ENCODE results near the gene DYNC1I2.

DYNC1I2 gene

DNA sequence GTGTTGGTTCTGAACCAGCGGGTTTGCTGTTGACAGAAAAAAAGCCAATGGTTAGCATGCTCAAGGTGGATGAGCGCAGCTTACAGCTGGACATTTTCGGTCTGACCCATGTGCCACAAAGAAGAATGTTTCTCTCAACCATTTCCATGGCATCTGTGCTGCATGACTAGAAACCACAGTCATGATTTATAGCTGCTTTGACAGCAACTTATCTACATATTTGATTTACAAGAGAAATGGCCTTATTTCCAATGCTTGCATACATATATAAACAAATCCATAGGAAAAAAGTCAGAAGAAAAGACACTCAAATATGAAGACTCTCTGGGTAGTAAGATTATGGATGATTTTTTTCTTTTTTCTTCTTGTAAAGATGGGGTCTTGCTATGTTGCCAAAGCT is 98.2 kb downstream of the DYNC1I2 start:
- DNase-seq = no peak

DNA sequence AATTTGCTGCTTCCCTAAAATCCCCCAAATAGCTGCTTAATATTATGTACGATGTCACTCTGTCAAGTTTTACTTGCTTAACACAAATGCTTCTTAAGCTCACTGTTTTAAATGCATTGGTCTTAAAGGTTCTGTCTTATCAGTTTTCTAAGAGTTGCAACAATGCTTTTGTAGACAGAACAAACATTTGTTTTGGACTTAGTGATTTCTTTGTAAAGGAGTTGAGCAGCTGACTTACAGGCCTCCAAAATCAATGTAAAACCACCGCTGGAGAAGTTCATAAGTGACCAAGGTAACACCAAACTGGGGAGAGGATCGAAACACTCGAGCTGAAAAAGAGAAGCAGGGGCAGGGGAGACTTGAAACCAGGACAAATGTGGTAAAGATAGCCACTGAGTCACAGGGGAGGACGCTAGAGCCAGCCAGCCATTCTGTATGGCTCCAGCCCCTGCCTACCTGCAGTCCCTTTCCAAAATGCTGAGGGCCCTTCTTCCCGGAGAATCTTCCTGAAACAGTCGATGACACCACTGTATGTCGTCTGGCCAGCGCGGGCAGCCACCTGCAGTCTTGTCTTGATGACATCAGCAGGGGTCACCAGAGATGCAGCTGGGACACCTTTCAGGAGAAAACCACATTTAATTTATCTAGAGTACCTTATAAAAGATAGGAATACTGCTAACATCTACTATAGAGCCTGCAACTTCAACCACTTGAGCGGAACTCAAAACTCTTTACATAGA is 100.2 kb downstream of the DYNC1I2 start:
- no peak for DNase-seq

DNA sequence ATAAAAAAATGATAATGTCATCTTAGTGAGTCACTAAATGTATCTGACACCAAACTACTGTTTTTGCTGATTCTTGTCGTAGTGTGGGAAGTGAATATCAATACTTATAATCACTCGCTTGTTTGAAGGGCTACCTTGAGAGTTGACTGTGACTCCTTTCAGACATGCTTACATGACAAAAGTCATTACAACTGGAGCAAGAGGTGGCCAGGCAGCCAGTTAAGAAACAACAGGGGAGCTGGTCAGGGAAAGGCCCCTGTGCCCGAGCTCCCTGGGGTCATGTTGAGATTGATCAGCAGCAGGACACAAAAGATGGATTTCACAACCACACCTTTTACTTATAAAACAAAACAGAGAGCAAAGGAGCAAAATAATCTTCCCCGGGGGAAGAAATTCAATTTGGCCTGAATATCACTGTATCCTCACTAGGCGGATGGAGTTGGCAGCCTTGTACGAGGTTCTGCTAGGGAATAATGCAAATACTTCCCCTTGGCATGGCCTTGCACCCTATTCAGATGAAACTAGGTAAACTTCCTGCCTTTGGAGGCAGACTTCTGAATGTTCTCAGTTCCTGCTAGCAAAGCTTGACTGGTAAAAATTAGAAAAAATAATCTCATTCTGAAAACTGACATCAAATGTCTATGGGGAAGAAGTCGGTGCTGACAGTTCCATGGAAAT is 101.2 kb downstream of the DYNC1I2 start:
- no peak for DNase-seq

DNA sequence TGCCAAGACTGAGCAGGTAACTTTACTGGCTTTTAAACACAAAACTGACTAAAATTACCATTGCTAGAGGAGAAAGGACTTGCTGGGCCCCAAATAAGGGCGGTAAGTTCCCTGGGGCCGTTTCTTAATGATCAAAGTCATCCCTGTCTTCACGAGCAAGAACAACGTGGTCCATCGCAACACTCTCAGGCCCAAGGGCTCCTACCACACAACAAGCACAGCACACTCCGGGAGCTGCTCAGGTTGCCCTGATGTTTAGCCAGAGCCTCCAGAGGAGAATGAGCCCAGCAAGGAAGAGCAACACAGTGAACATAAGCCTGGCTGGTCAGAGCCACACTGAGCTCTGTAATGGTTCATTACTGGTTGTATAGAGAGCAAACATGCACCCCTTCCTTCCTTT is 102.7 kb downstream of the DYNC1I2 start:
- DNase-seq = no peak

DNA sequence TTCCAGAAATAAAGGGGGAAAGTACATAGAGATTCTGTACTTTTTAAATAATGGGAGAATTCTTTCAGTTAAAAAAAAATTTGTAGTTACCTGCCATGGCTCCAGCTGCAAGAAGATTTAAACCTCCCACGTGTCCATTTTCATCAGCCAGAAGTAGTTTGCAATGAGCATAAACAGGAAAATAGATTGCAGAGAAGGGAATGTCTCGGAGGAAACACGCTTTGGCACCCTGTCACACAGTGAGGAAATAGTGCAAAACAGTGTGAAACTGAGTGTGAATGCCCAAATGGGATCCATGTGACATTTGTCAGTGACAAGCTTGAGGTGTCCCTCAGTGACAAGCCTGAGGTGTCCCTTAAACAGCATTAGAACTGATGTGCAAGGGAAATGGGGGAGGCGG is 104.1 kb downstream of the DYNC1I2 start:
- DNase-seq = no peak

DNA sequence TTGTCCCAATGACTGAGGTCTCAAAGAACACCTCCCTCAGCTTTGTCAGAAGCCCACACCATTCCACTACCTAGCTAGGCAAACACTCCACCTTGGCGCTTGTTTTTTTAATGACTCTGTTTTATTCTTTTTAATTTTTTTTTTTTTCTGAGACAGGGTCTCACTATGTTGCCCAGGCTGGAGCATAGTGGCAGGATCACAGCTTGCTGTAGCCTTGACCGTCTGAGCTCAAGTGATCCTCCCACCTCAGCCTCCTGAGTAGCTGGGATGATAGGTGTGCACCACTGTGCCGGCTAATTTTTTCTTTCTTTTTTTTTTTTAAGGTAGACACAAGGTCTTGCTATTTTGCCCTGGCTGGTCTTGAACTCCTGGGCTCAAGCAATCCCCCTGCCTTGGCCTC is 104.9 kb downstream of the DYNC1I2 start:
- DNase-seq = no peak

DNA sequence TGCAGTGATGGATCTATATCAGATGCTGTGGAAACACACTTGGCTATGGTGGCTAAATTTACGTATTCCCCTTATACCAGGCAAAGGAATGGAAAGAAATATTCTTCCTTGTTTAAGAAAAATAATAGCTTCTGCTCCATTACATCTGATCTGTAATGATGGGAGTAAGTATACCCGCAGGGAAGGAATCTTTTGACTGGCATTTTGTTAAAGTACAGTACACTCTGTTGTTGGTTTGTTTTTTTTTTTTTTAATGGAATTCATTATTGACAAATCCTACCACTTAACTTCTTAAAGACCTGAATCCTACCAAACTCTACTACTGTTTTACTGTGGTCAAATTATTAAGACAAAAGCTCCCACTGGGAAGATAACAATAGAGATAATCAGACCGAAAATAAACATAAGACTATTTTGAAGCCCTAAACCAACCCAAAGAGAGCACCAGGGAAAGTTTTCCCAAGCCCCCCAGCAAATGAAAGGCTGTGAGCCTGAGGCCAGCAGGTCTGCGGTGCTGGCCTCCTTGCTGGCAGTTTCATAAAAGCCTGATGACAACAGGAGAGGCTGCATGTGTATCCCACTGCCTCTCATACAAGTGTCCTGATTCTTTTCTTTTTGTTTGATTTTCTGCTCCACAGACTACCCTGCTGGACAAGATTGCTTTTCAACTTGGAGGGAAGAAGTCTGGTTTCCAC is 105.8 kb downstream of the DYNC1I2 start:
- no peak for DNase-seq

DNA sequence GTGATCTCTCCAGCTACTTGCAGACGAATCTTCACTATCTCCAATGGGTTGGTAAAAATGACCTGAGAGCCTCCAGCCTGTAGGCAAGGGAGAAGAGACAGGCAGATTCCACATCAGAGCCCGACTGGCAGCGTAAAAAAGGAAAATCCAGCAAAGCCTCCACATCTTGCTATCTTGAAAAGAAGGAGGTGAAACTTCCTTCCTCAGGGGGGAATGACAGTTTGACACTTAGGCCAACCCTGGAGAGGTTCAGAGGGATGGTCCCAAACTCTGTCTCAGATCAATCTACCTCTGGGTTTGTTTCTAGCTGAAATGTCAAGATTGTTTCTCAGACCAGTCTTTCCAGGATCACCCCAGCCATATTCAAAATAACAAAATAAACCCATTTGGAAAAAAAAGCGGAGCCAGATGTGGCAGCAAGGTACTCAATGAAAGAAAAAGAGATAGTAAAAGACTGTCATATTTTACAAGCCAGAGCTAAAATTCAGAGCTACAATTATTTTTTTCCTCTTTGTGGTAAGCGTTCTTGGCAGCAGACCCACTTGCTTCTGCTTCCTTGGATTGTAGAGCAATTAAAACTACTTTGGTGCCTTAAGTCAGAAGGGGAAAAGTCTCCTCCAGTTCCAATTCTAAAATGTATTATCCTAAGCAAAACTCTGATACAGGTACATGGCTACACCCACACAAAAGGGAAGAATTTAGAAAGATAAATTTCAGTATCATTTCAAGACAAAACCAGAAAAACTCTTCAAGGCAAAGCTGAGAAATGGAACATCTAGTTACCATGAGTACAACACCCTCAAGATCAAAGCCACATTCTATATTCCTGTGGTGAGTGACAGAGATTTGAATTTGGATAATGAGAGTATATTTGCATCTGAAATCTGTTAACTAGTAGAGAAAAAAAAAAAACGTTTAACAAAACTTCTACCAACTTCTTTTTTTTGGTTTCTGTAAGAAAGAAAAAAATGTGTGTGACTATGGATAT is 106.7 kb downstream of the DYNC1I2 start:
- no peak for DNase-seq

DNA sequence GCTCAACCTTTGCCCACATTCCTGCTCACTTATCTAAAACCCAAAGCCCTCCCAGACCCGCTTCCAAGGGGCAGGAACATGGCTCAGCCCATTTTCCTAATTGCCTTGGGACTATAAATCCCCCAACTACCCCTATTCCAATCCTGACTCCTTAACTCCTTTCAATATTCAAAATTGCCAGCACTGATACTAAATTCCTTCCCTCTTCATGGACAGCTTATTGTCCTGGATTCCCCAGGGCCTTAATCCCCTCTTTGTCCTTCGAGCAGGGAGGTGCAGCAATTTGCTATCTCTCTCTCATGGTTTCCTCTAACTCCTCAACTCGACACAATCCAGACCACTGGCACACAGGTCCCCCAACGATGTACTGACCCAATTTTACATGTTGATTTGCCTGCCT is 107.6 kb downstream of the DYNC1I2 start:
- DNase-seq = no peak

Data from DMS79 (cell line).